Activated T-helper 1 cell treated with Interleukin-2 at 50 U/mL for 16 hours (primary cell): ENCODE measurements around the gene MGAT4D.
"Not testable (repeated sequence)": the region's sequence is repeated elsewhere in the genome, so short reads cannot be mapped to it uniquely, and the experiment has no call there.

Source experiments
- DNase-seq: peaks from one replicate; pipeline ENCODE4 v3.0.0-alpha.2; 2020; ENCODE audit warnings: low read depth

Gene MGAT4D

DNA sequence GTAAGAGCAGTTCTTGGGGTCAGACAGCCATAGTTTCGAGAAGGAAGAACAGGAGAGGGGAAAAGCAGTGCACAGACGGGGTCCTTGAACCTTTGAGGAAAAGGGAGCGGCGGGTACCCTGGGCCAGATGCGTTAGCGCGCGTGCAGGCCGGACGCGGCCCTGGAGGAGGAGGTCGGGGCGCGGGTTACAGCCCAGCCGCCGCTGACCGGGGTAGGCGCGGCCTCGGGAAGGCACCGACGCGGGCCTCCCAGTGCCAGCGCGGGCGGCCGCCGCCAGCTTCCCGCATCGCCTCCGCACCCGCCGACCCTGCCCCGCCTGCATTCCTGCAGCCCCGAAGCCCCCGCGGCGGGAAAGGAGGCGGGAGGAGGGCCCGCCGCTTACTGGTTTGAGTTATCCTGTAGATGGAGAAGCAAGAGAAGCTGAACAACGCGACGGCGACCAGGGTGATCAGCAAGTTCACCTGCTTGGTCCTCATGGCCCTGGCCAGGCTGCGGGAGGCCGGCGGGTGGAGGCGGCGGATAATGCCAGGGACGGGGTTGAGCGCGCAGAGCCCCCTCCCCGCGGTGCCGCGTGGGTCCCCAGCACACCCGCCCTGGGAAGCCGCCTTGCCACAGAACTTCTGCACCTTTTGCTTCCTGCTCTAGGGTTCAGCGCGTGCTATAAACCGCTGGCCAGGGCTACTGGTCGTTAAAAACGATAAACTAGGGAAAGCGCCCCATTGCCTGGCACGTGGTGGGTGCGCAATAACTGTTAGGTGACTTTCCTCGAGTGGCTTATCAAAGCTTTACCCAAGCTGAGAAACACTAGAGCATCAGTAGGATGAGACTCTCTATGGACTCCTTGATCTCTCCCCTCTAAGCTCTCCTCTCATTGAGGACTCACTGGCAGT is at the start of gene MGAT4D:
MGAT4D (minus strand) TSS at position 547 of the 890 bp plus-strand sequence; CDS start at position 476, 71 bp downstream.
- DNase-seq: no peak

DNA sequence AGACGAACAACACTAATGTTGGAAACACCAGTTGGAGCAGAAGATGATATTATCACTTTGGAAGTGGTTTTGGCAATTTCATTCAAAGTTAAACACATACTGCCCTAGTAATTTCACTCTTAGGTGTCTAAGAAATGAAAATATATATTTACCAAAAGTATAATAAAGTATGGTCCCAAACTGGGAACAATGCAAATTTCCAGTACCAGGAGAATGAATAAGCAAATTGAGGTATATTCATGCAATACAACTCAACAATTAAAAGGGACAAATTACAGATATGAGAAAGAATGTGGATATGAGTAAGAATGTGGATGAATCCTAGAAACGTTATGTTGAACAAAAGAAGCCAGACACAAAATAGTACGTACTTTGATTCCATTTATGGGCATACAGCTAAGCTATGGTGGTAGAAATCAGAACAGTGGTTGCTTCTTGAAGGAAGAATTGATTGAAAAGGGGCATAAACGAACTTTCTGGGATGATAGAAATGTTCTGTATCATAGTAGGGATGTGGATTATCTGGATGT is 35.9 kb upstream of the MGAT4D start:
- no peak for DNase-seq

DNA sequence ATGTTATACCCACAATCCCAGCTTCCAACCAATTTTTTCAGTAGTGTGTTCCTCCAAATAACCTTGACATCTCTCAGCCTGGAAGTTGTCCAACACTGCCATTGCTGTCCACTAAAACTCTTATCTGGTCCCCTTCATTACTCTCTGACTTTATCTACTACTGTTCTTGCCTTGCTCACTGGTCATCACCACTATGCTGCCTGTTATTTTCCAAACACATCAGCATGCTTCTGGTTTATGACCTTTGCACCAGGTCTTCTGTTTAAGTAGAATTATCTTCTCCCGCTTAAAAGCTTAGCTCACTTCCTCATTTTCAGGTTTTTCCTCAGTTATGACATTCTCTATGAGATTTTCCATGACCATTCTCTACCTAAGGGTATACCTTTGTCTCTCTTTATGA is 31.3 kb upstream of the MGAT4D start:
- DNase-seq: no peak

DNA sequence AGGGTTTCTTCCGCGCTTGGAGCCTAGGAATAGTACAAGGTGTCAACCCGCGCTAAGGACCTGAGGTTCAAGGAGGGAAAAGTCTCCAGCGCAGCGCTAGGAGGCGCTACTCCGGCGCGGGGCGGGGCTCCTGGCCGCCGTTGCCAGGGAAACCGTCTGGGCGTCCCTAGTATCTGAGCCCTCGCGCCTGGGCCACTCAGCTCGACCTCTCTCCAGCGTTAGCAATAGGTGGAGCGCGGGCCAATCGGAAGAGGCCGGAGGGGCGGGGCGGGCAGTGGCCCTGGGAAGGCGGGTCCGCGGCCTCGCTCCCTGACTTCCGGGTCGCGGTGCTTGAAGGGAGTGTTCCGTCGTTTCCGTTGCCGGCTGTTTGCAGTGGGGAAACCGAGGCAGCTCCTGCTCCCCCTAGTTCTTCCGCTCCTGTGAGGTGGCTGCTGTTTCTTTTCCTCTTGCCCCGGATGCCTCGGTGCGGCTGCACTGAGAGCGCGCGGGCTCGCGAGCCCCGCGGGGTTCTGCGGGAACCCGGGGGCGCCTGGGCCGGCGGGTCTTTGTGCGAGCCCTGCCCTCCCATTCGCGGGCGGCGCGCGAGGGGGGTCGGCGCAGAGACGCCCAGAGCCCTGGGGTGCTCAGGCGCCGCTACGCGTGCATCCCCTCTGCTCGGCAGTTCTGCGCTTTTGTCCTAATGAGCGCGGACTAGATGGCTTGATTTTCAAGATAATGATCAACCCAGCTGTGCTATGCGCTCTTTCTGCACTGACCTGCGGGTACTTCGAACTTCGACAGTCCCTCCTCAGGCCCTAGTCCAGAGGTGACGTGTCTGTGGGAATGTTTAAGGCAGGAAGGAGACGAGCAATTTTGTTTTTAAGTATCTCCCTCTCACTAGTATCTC is 26.0 kb upstream of the MGAT4D start, which contains the start of gene ELMOD2:
ELMOD2 (plus strand) TSS at position 312 of the 886 bp plus-strand sequence. CDS start 1,261 bp downstream, outside the sequence.
- DNase-seq: peak; percentile 96

DNA sequence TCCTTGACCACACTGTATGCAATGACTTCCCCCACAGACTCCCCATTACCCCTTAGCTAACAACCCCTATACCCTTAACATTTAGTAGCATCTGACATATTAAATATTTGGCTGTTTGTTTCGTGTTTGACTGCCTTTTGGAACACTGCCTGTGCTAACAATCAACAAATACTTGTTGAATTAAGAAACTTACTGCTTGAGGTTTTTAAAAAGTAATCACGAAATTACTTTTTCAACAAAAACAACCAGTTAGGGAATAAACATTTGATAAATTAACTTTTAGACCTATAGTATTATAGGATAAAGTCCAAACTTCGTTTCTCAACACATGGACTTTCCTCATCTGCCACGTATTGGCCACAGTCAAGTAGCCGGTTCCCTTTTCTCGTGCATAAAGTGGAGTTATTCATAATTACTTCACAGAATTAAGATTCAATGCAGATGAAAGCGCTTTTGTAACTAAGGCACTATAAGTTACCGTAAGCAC is 25.3 kb upstream of the MGAT4D start:
- DNase-seq: no peak

DNA sequence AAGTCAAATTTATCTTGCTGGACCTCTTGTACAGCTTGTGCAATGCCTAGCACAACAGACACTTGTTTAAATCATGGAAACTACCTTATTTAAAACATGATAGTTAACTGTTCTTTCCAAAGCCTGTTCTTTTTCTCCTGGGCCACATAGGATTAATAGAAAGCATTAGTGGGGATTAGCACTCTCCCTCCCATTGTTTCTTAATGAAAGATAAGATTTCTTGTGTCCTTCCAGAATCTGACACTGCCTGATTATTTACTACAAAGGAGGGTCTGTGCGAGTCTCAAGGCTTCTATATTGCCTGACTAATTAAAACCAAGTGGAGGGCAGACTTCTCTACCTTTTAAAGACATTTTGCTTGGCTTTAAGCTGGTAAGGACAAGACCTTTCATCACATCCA is 17.3 kb upstream of the MGAT4D start:
- no peak for DNase-seq

DNA sequence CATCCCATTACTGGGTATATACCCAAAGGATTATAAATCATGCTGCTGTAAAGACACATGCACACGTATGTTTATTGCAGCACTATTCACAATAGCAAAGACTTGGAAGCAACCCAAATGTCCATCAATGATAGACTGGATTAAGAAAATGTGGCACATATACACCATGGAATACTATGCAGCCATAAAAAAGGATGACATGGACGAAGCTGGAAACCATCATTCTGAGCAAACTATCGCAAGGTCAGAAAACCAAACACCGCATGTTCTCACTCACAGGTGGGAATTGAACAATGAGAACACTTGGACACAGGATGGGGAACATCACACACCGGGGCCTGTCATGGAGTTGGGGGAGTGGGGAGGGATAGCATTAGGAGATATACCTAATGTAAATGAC is 15.7 kb upstream of the MGAT4D start:
- DNase-seq: not testable (repeated sequence)

GRCh38 chr4:140504261-140504660 is 6.2 kb upstream of the MGAT4D start:
- DNase-seq: no peak

DNA sequence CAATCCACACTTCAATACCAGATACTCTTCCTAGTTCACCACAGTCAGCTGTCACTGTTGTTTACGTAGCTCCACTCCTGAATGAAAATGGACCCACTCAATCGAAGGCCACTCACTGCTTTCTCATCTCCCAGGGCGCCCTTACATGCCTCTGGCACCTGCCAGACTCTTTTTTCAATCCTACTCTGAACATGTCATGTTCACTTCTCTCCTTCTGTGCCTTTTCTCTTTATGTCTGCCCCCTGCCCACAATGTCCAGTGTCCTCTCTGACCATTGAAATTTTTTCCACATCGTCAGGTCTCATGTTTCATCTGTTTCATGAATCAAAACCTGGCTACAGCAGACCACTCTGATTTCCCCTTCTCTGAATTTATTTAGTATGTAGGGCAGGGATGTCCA is 1.3 kb upstream of the MGAT4D start:
- no peak for DNase-seq

- DNase-seq: no peak
Observed at GRCh38 chr4:140497405-140497746, 717 bp downstream of the MGAT4D start.

DNA sequence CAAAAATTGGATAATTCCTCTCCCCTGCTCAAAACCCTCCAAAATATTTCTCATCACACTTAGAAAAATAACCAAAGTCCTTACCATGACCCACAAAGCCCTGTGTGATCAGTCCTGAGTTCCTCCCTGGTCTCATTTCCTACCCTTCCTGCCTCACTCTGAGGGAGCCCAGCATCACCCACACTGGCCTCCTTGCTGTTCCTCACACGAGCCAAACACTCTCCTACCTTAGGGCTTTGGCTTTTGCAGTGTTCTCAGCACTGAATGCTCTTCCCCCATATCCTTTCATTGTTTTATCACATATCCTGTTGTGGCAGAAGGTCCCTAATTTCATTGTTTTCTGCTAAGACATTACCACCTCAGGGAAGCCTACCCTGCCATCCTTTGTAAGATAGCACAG is 12.2 kb downstream of the MGAT4D start:
- no peak for DNase-seq

GRCh38 chr4:140483445-140483844 is 14.6 kb downstream of the MGAT4D start:
- DNase-seq: no peak

DNA sequence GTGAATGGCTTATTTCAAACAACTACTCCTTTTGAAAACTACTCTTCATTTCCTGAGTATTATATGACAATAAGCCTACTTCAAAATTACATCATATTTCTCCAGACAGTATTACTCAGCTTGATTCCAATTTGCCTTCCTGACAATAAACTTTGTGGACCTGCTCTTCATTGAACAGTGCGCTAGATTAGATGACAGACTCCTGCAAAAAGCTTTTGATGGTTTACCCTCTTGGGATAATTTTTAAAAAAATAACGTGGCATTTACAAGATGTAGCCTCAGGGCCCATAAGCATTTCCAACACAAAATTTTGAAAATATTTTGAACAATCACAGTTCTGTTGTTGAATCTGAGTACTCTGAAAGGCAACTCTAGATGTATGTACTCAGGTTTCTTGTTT is 25.9 kb downstream of the MGAT4D start:
- DNase-seq: no peak

DNA sequence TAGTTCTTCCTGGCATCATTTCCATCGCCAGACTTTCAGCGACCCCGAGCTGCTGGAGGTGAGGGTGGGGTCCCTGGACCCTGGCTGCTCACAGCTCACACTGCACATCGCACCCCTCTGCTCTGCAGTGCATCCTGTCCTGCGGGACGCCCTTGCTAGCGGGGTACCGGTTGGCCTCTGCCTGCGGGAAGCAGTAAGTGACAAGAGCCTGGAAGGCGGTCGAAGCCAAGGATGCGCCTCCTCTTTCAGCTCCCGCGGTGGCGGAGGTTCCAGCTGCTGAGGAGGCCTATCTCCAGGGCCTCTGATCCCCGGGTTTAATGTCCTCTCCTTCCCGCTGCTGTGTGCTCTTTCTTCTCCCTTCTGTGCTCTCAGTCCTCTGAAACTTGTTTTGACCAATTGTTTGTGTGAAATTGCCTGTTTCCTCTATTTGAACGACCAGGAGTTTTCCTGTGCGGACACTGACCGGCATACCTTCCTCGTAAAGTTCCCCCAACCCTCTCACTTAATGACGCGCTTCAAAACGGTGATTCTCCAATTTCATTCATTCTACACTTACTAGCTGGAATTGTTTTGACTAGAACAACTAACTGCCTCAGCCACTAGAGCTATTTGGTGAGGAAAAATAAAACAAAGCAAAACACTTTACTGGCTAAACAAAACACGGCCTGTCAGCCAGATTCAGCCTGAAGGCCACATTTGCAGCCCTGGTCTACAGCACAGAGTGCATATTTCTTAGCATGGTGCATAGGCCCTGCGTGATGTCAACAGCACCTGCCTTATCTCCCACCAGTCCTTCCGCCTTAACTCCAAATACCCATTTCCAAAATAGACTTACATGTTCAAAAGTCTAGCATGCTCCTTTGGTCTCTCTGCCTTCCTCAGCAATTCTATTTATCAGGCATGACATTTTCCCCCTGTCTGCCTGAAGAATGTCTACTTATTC is 28.0 kb downstream of the MGAT4D start:
- no peak for DNase-seq

GRCh38 chr4:140466146-140466545 is 31.9 kb downstream of the MGAT4D start:
- no peak for DNase-seq

DNA sequence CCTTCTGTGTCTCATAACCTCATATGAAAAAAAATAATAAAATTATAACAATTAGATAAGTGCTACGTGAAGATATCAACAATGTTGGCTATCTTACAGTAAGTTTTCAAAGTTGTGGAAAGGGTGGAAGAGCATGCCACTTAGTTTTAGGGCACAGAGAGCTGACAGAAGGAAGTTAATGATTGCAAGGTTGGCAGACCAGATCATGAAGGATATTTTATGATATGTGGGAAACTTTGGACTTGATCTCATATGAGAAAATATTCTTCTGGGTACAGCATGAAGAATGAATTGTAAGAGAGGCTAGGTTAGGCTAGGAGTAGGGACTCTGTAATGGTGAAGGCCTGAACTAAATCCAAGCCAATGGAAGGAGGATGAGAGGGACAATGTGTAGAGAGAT is 34.5 kb downstream of the MGAT4D start:
- no peak for DNase-seq

- no peak for DNase-seq
Observed at GRCh38 chr4:140463182-140463581, 34.9 kb downstream of the MGAT4D start.

- DNase-seq: no peak
Observed at GRCh38 chr4:140450352-140450751, 47.7 kb downstream of the MGAT4D start.

DNA sequence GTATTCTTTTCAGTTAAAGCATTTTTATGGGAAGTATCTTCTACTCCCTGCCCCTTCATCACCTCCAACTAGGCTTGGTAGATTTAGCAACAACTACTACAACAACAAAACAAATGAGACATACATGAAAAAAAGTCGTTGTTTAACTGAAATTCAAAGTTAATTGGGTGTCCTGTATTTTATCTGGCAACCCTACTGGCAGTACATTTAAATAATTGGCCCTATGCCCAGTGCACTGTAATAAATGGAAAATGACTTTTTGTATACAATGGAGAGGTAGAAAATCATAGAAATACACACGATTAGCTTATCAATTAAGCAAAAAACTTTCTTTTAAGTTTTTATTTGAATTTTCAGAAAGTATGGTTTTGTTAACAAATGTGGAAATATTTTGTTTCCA is 49.3 kb downstream of the MGAT4D start:
- DNase-seq: no peak

DNA sequence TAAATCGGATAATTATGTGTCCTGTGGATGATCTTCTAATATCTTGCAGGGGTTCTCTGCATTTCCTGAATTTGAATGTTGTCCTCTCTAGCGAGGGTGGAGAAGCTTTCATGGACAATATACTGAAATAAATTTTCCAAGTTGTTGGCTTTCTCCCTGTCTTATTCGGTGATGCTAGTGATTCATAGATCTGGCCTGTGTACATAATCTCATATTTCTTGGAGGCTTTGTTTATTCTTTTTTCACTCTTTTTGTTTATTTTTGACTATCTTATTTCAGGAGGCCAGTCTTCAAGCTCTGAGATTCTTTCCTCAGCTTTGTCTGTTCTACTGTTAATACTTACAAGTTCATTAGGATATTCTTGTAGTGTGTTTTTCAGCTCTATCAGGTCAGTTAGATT is 49.9 kb downstream of the MGAT4D start:
- DNase-seq: no peak

DNA sequence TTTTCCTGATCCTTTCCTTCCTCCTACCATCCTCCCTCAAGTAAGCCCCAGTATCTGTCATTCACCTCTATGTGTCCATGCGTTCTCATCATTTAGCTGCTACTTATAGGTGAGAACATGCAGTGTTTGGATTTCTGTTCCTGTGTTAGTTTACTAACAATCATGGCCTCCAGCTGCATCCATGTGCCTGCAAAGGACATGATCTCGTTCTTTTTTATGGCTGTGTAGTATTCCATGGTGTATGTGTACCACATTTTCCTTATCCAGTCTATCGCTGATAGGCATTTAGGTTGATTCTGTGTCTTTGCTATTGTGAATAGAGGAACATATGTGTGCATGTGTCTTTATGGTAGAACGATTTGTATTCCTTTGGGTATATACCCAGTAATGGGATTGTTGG is 53.7 kb downstream of the MGAT4D start:
- DNase-seq: not testable (repeated sequence)
